Measurements from ENCODE around the gene KDM7A. TPM values are rescaled to one million over a fixed set of nuclear protein-coding genes. Genes with fewer than 3 reads are reported as not detected.

KDM7A gene
- total RNA-seq, 1 donor from 2014 or later, result 16.4 TPM

Other genes with a start within 250 kb of the KDM7A start
- 43.8 TPM for gene PARP12, start 114.0 kb downstream of the KDM7A start, total RNA-seq
- 45.6 TPM for gene SLC37A3, start 221.5 kb upstream of the KDM7A start, total RNA-seq
- gene RAB19, start 227.1 kb upstream of the KDM7A start, total RNA-seq, result not detected